Measurements from ENCODE around the gene ATP5F1D.

DNA sequence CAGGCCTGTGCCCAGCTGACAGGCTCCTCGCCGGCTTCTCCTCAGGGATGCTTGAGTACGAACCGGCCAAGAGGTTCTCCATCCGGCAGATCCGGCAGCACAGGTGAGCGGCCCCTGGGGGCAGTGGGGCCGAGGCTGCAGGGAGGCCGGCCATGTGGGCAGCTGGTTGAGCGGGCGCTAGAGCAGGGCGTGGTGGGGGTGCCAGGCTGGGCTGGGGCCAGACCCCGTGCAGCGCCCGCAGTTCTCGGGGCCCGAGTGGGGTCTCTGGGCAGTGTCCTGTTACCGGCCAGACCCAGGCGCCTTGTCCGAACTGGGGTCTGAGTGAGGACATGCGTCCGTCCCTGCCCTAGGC is 19.7 kb upstream of the ATP5F1D start:
- TF ChIP-seq, protein P1, sequence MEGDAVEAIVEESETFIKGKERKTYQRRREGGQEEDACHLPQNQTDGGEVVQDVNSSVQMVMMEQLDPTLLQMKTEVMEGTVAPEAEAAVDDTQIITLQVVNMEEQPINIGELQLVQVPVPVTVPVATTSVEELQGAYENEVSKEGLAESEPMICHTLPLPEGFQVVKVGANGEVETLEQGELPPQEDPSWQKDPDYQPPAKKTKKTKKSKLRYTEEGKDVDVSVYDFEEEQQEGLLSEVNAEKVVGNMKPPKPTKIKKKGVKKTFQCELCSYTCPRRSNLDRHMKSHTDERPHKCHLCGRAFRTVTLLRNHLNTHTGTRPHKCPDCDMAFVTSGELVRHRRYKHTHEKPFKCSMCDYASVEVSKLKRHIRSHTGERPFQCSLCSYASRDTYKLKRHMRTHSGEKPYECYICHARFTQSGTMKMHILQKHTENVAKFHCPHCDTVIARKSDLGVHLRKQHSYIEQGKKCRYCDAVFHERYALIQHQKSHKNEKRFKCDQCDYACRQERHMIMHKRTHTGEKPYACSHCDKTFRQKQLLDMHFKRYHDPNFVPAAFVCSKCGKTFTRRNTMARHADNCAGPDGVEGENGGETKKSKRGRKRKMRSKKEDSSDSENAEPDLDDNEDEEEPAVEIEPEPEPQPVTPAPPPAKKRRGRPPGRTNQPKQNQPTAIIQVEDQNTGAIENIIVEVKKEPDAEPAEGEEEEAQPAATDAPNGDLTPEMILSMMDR (IDR thresholded peaks at IDR 0.05), result no peak
- no peak for TF ChIP-seq POLR2A (IDR thresholded peaks at IDR 0.05)

Data from body of pancreas (tissue), 4 donors.